ENCODE measurements around the gene GOT1. TPM values are rescaled to one million over a fixed set of nuclear protein-coding genes. Genes with fewer than 3 reads are reported as not detected.

The GOT1 gene
- total and polyA plus RNA-seq, 2 of the 8 experiments (the other 6 are each of a cell fraction or from before 2014, with no cell fraction given): 16.7 to 47.0 TPM

DNA sequence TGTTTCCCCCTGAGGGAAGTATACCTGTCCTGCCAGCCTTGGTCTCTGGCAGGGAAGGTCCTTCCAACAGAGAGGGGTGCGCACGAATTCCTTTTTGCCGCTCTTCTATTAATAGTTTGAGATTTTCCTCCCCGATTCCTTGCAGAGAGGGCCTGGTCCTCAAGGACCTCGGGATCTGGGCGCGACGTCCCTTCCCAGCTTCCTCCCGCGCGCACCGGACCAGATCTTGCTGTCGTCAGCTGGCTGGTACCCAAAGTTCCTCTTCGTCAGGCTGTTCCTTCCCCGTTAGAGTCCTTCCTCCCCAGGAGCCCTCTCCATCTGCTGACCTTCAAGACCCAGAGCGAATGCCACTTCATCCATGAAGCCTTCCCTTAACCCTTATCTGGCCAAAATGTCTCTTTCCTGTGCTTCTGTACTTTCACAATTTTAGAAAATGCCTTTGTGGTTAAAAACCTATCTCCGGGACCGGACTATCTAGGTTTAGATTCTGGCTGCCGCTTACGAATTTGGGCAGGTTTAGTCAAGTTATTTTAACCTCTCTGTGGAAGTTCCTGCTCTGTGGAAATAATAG lies 851 bp upstream of the GOT1 start:
- H3K9me3 ChIP-seq (ENCODE audit: insufficient read depth in 2 of 2, low read depth in 1 of 2, low read length in 1 of 2): no peaks in the 10 kb centered on the region
- H3K18ac ChIP-seq (ENCODE audit: extremely low read depth, low read length): no peak overlapping the region
- peak overlapping the region; percentile 85; the same call in 1 of the 2 replicates for H4K8ac ChIP-seq (ENCODE audit: extremely low read depth, insufficient read depth, low read length)
- no peak overlapping the region for H3K14ac ChIP-seq (ENCODE audit: insufficient read length)
- DNase-seq (ENCODE audit: low read depth in 1 of 2, low spot score in 2 of 2) (no peak), FAIRE-seq (no peak)
- peaks cover 0 to 4% (median 0%) of the 10 kb centered on the region in 4 experiments; a peak in 1 of 7 replicates for H3K4me1 ChIP-seq (replicated peaks in 1 of 4; ENCODE audit: control insufficient read depth in 3 of 4, insufficient read depth in 4 of 4, low read length in 3 of 4)
- peak overlapping the region; percentile 81 for H2BK5ac ChIP-seq (ENCODE audit: low read depth, low read length)
- no peak overlapping the region for H2BK120ac ChIP-seq (replicated peaks; ENCODE audit: low read depth, low read length)
- H2BK20ac ChIP-seq (ENCODE audit: low read length): no peak overlapping the region
- peaks cover 6% of the 10 kb centered on the region for H3K79me1 ChIP-seq (ENCODE audit: low read depth, low read length)
- POLR2A ChIA-PET (ENCODE audit: partially characterized antibody): interaction anchor here (0.6 to 2.8 kb wide), 21 partner anchors 8 to 1016 kb away, joined by 3 to 30 read pairs (median 6); partner anchors contain the start of genes PYROXD2 and SLC25A28
- H2BK15ac ChIP-seq (ENCODE audit: low read length): no peak overlapping the region
- H3K4ac ChIP-seq (replicated peaks; ENCODE audit: insufficient read length, low read depth, low read length): peak overlapping the region; percentile 47
- peaks cover 0 to 5% of the 10 kb centered on the region in 2 experiments for H4K20me1 ChIP-seq (replicated peaks in 1 of 2; ENCODE audit: control insufficient read depth in 1 of 2, insufficient read depth in 2 of 2, low read length in 2 of 2)
- H3K4me2 ChIP-seq (ENCODE audit: insufficient read depth in 1 of 2, low read depth in 2 of 2, low read length in 2 of 2): peak overlapping the region; percentile 67 to 91
- no peak overlapping the region; the same call in 1 of the 2 replicates for H2AK5ac ChIP-seq (ENCODE audit: low read depth, low read length)
- peaks cover 10% of the 10 kb centered on the region for H3K23me2 ChIP-seq (ENCODE audit: low read depth, low read length)
- H3K36me3 ChIP-seq (ENCODE audit: control insufficient read depth in 2 of 4, insufficient read depth in 4 of 4, low read length in 3 of 4): no peaks in the 10 kb centered on the region
- no peak overlapping the region for H3K23ac ChIP-seq (ENCODE audit: insufficient read length)
- H3K27ac ChIP-seq (ENCODE audit: low read depth, low read length): peak overlapping the region; percentile 56; the same call in 1 of the 2 replicates
- H2BK12ac ChIP-seq (ENCODE audit: low read depth, low read length): 0 out of 2 replicates have a peak overlapping the region, but pooled peaks have one; percentile 33
- peak overlapping the region; percentile 10 for H4K5ac ChIP-seq (ENCODE audit: insufficient read length, low read depth, low read length)
- CTCF ChIA-PET (ENCODE audit: partially characterized antibody): interaction anchor here (0.6 to 3.3 kb wide), 5 partner anchors 11 to 964 kb away, joined by 3 to 16 read pairs (median 5); no protein-coding TSS in a partner anchor
- H3K56ac ChIP-seq (replicated peaks; ENCODE audit: insufficient read length, low read depth, low read length): peak overlapping the region; percentile 62
- H3K9ac ChIP-seq (replicated peaks in 1 of 4; ENCODE audit: extremely low read depth in 1 of 4, low read depth in 3 of 4, low read length in 3 of 4): peak overlapping the region; percentile 64 to 89 (median 78)
- peak overlapping the region; percentile 16 for H4K91ac ChIP-seq (replicated peaks; ENCODE audit: insufficient read length, low read length)
- peak overlapping the region; percentile 45 for H2AFZ ChIP-seq (ENCODE audit: low read length)
- H3K27me3 ChIP-seq (replicated peaks in 1 of 4; ENCODE audit: control insufficient read depth in 3 of 4, extremely low read depth in 1 of 4, insufficient read depth in 3 of 4, low read length in 3 of 4): no peaks in the 10 kb centered on the region
- WGBS, 2 experiments (ENCODE audit: extremely low coverage in 1 of 2, insufficient coverage in 1 of 2, insufficient read length in 1 of 2, insufficient replicate concordance in 2 of 2, low coverage in 1 of 2, low lambda C conversion rate in 2 of 2, missing lambda C conversion rate in 1 of 2): 6% methylated on average over 19 of the region's 20 CpGs; no CpG with 5 or more reads in 1 of the 2 experiments
- H3K79me2 ChIP-seq (ENCODE audit: control insufficient read depth in 1 of 2, insufficient read depth in 2 of 2, low read length in 2 of 2): peaks cover 0 to 43% of the 10 kb centered on the region in 2 experiments; a peak in 3 of 4 replicates
- H3K4me3 ChIP-seq (ENCODE audit: extremely low read depth in 1 of 4, insufficient read depth in 2 of 4, low read depth in 3 of 4, low read length in 4 of 4): peak overlapping the region; percentile 87 to 99 (median 98)
- TF ChIP-seq SIX5 (IDR thresholded peaks at IDR 0.05; ENCODE audit: low read depth, low read length): no peak
- TF ChIP-seq RBBP5 (IDR thresholded peaks at IDR 0.05; ENCODE audit: borderline replicate concordance, low read depth, low read length): no peak; the same call in 1 of the 2 replicates
- no peak for TF ChIP-seq SP2 (IDR thresholded peaks at IDR 0.05; ENCODE audit: low read length)

Data from H1 (cell line).